ENCODE results near the gene TNFSF11. TPM values are rescaled to one million over a fixed set of nuclear protein-coding genes. Genes with fewer than 3 reads are reported as not detected.

The TNFSF11 gene
- total RNA-seq, 2 experiments from 2014 or later: not detected

- Histone ChIP-seq H2AFZ (ENCODE audit: low read length) (no peak overlapping the region), H3K79me2 (ENCODE audit: insufficient read depth, low read depth, low read length) (no peaks in the 10 kb centered on the region), H3K27ac (ENCODE audit: low read depth, low read length, poor library complexity, severe bottlenecking) (no peak overlapping the region), H3K4me3 (ENCODE audit: low read depth, low read length, poor library complexity, severe bottlenecking) (no peak overlapping the region), H3K4me1 (ENCODE audit: insufficient read depth, low read length, poor library complexity, severe bottlenecking) (no peaks in the 10 kb centered on the region), H3K9me2 (ENCODE audit: insufficient read depth, low read length) (no peaks in the 10 kb centered on the region), H3K4me2 (ENCODE audit: low read length) (no peak overlapping the region), H4K20me1 (ENCODE audit: insufficient read depth, low read length) (no peaks in the 10 kb centered on the region), H3K9me3 (ENCODE audit: low read length) (no peaks in the 10 kb centered on the region), H3K36me3 (ENCODE audit: insufficient read depth, low read length) (no peaks in the 10 kb centered on the region)
- intact Hi-C loops (cut with micrococcal nuclease; ENCODE audit: unreplicated experiment): no loop called here
- ChIA-PET CTCF (ENCODE audit: unreplicated experiment) (no interaction called here), POLR2A (interaction anchor here (1.2 to 1.4 kb wide), 2 partner anchors 8 to 38 kb away, joined by 3 to 5 read pairs; no protein-coding TSS in a partner anchor)
- no peak for DNase-seq (ENCODE audit: low spot score)
- TF ChIP-seq, protein P1, sequence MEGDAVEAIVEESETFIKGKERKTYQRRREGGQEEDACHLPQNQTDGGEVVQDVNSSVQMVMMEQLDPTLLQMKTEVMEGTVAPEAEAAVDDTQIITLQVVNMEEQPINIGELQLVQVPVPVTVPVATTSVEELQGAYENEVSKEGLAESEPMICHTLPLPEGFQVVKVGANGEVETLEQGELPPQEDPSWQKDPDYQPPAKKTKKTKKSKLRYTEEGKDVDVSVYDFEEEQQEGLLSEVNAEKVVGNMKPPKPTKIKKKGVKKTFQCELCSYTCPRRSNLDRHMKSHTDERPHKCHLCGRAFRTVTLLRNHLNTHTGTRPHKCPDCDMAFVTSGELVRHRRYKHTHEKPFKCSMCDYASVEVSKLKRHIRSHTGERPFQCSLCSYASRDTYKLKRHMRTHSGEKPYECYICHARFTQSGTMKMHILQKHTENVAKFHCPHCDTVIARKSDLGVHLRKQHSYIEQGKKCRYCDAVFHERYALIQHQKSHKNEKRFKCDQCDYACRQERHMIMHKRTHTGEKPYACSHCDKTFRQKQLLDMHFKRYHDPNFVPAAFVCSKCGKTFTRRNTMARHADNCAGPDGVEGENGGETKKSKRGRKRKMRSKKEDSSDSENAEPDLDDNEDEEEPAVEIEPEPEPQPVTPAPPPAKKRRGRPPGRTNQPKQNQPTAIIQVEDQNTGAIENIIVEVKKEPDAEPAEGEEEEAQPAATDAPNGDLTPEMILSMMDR (conservative IDR thresholded peaks at IDR 0.05; ENCODE audit: low read length): no peak
- no peak for TF ChIP-seq EZH2phosphoT487 (IDR thresholded peaks at IDR 0.05; ENCODE audit: borderline replicate concordance, low read depth, low read length)
- no TSS peak for BruUV-seq (replicated peaks)
Measured at GRCh38 chr13:42652642-42653415, 78.9 kb downstream of the TNFSF11 start.

DNA sequence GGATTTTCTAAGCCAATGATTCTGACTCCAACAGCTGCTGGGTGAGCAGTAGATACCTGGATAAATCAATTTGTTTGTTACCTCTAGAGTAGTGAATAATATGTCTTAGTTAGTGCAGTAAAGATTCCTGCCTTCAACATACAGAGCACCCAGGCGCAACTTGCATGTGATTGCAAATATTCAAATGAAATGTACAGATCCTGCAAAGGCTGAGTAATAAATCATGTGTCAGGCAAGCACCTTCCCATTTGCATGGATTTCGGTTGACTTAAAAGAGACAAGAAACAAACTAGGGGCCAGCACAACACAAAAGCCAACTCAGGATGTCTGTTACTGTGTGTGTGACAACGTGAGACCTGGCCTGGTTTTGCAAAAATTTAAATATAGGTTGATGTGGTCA is 79.7 kb downstream of the TNFSF11 start:
- no TSS peak for BruUV-seq (replicated peaks)
- no peaks in the 10 kb centered on the region for H3K9me3 ChIP-seq (ENCODE audit: low read length)
- POLR2A ChIA-PET: interaction anchor here (1.4 kb wide), 1 partner anchor 38 kb away, joined by 3 read pairs; no protein-coding TSS in a partner anchor
- H3K4me1 ChIP-seq (ENCODE audit: insufficient read depth, low read length, poor library complexity, severe bottlenecking): no peaks in the 10 kb centered on the region
- no peaks in the 10 kb centered on the region for H3K79me2 ChIP-seq (ENCODE audit: insufficient read depth, low read depth, low read length)
- no peak for DNase-seq (ENCODE audit: low spot score)
- intact Hi-C loops (cut with micrococcal nuclease; ENCODE audit: unreplicated experiment): no loop called here
- no peak for TF ChIP-seq EZH2phosphoT487 (IDR thresholded peaks at IDR 0.05; ENCODE audit: borderline replicate concordance, low read depth, low read length)
- TF ChIP-seq, protein P1 (conservative IDR thresholded peaks at IDR 0.05; ENCODE audit: low read length): no peak
- no peak overlapping the region for H3K4me2 ChIP-seq (ENCODE audit: low read length)
- no peaks in the 10 kb centered on the region for H3K9me2 ChIP-seq (ENCODE audit: insufficient read depth, low read length)
- H3K27ac ChIP-seq (ENCODE audit: low read depth, low read length, poor library complexity, severe bottlenecking): no peak overlapping the region
- no peaks in the 10 kb centered on the region for H3K36me3 ChIP-seq (ENCODE audit: insufficient read depth, low read length)
- H3K4me3 ChIP-seq (ENCODE audit: low read depth, low read length, poor library complexity, severe bottlenecking): no peak overlapping the region
- H2AFZ ChIP-seq (ENCODE audit: low read length): no peak overlapping the region
- CTCF ChIA-PET (ENCODE audit: unreplicated experiment): no interaction called here
- no peaks in the 10 kb centered on the region for H4K20me1 ChIP-seq (ENCODE audit: insufficient read depth, low read length)

DNA sequence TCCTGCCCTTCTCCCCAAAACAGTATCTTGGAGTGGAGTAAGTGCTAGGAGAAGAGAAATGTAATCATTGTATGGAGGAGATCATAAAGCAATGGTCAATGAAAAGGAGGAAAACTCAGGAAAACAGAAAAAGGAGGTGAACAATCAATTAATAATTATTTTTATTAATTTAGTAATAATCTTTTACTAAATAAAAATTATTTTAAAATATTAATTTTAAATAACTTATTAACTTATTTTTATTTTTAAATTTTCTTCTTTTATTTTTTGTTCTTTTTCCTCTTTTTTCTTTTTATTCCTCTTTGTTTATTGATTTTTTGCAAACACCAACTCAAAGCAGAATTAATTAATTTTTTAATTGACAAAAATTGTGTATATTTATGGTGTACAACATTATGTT is 80.3 kb downstream of the TNFSF11 start:
- CTCF ChIA-PET (ENCODE audit: unreplicated experiment): no interaction called here
- Histone ChIP-seq H2AFZ (ENCODE audit: low read length) (no peak overlapping the region), H4K20me1 (ENCODE audit: insufficient read depth, low read length) (no peaks in the 10 kb centered on the region), H3K4me1 (ENCODE audit: insufficient read depth, low read length, poor library complexity, severe bottlenecking) (no peaks in the 10 kb centered on the region), H3K4me3 (ENCODE audit: low read depth, low read length, poor library complexity, severe bottlenecking) (no peak overlapping the region), H3K9me3 (ENCODE audit: low read length) (no peaks in the 10 kb centered on the region), H3K27ac (ENCODE audit: low read depth, low read length, poor library complexity, severe bottlenecking) (no peak overlapping the region), H3K4me2 (ENCODE audit: low read length) (no peak overlapping the region), H3K9me2 (ENCODE audit: insufficient read depth, low read length) (no peaks in the 10 kb centered on the region), H3K79me2 (ENCODE audit: insufficient read depth, low read depth, low read length) (no peaks in the 10 kb centered on the region), H3K36me3 (ENCODE audit: insufficient read depth, low read length) (no peaks in the 10 kb centered on the region)
- intact Hi-C loops (cut with micrococcal nuclease; ENCODE audit: unreplicated experiment): no loop called here
- no TSS peak for BruUV-seq (replicated peaks)
- no peak for DNase-seq (ENCODE audit: low spot score)
- TF ChIP-seq, protein P1 (conservative IDR thresholded peaks at IDR 0.05; ENCODE audit: low read length): no peak
- no peak for TF ChIP-seq EZH2phosphoT487 (IDR thresholded peaks at IDR 0.05; ENCODE audit: borderline replicate concordance, low read depth, low read length)
- POLR2A ChIA-PET: no interaction called here
